ENCODE results near the gene CDC42.
"Not testable (repeated sequence)": the region's sequence is repeated elsewhere in the genome, so short reads cannot be mapped to it uniquely, and the experiment has no call there.

Gene CDC42

DNA sequence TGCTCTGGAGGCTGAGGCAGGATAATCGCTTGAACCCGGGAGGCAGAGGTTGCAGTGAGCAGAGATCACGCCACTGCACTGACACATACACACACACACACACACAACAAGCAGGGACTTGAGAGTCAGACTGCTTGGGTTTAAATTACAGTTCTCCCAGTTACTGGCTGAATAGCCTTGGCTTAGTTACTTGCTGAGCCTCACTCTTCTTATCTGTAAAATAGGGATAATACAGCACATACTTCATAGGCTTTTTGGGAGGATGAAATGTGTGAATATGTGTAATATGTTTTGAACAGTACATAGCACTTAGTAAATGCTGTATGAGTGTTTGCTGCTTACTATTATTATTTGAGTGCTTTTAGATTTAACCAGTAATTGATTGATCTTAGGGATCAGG is 23.8 kb downstream of the CDC42 start:
- no peak for DNase-seq

GRCh38 chr1:22077728-22078127 is 25.2 kb downstream of the CDC42 start:
- DNase-seq = no peak

DNA sequence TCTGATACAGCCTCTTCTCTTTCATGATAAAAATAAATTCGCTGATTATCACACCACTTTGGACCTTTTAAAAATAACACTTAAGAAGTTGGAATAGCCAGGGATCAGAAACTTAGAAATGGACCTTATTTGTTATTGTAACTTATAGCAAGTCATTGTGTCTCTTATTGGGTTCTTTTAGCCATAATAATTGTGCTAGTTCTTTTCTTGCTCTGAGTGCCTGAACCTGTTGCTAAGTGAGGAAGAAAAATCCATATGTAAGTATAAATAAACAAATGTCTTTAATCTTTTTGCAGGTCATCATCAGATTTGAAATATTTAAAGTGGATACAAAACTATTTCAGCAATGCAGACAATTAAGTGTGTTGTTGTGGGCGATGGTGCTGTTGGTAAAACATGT is 25.6 kb downstream of the CDC42 start:
- DNase-seq = no peak

DNA sequence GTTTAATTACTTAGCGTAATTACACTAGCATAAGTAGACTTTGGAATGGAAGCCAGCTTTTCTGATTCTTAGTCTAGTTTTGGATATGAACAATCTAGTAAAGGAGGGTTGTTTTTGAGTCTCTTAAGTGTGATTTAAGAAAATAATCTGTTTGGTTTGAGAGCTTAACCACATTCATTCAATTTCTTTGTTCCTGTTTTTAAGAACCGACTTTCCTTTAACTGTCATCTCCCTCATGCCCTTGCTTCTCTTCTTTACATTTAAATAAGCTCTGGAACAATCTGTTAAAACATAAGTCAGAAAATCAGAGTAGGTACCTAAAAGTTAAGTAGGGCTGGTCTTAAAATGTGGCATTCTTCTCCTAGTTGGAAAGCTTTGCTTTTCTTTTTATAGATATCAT is 27.7 kb downstream of the CDC42 start:
- no peak for DNase-seq

DNA sequence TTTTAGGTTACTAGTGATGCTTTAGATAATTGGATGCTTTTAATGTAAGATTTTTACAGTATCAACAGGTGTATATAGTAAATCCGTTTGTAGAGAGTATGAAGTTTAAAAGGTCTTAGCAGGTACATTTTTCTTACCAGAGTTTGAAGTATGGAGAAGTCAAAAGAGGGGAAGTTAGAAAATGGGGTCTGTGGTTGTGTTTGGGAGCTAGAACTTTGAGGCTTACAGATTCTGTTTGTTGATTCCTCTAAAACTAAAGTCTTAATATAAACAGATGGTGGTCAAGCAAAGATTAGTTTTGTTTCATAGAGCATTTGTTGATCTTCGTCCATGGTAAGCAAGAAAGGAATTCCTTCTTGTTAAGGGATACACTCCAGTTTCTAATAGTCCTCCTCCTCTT is 35.8 kb downstream of the CDC42 start:
- DNase-seq = no peak

- no peak for DNase-seq
Observed at GRCh38 chr1:22089134-22089571, 36.6 kb downstream of the CDC42 start.

DNA sequence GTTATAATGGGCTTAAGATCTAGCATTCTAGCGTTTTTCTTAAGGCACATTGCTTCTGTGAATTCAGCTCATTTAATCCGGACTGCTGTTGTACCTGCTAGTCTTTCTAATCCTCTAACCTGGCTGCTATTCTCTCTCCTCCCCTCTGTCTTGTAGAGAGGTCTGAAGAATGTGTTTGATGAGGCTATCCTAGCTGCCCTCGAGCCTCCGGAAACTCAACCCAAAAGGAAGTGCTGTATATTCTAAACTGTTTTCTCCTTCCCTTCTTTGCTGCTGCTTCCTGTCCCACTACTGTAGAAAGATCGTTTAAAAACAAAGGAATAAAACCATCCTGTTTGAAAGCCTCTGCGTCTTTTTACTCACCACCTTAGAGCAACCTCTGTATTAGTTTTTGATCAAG is 37.3 kb downstream of the CDC42 start:
- DNase-seq = no peak

- DNase-seq = no peak
Observed at GRCh38 chr1:22090867-22091266, 38.4 kb downstream of the CDC42 start.

DNA sequence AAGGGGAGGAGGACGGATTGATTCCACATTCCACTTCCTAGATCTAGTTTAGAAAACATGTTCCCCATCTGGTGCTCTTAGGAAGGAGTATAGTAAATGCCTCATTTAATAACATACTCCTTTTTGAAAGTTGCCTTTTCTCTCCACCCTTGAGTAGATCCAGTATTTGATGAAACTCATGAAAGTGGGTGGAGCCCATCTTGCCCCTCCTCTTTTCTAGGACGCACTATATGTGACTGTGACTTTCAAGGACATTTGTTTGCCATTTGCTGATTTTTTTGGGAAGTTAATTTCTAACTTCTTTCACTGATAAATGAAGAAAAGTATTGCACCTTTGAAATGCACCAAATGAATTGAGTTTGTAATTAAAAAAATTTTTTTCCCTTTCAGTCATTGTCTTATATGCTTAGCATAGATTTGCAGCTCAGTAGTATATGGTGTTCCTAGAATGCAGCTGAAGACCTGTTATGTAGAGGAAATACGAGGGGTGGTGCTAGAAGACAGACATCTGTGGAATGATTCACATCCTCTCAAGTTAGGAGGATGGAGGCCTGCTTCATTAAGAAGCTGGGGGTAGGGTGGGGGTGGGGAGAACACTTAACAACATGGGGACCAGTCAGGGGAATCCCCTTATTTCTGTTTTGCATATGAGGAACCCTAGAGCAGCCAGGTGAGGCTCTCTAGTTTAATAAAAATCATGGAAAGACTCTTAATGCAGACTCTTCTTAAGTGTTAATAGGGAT is 39.7 kb downstream of the CDC42 start:
- DNase-seq = not testable (repeated sequence)

- no peak for DNase-seq
Observed at GRCh38 chr1:22093513-22093912, 41.0 kb downstream of the CDC42 start.

- DNase-seq = no peak
Observed at GRCh38 chr1:22096036-22096435, 43.5 kb downstream of the CDC42 start.

DNA sequence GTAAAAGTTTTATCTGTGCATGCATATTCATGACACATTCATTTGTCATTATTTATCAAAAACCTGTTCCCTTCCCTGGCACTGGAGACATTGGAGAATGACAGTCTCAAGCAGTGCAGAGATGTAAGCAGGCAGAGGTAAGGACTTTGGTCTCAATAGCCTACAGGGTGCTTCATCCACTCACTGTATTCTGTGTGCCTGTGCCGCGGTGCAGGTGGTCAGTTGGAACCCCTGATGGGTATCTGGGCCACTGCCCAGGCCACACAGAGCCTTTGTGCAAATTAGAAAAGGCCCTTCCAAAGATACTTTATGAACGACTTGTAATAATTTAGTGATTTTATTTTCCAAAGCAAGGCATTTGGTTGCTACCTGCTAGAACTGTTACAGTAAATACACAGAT is 44.0 kb downstream of the CDC42 start:
- DNase-seq = no peak

DNA sequence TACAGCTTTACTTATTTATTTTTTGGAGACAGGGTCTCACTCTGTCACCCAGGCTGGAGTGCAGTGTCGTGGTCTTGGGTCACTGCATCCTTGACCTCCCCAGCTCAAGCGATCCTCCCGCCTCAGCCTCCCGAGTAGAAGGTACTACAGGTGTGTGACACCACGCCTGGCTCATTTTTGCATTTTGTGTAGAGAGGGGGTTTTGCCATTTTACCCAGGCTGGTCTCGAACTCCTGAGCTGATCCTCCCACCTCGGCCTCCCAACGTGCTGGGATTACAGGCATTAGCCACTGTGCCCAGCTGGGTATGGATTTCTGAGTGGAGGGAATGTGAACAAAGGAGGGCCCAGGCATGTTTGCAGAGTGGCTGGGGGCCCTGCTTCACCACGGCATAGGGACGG is 46.2 kb downstream of the CDC42 start:
- DNase-seq = no peak

- DNase-seq = no peak
Observed at GRCh38 chr1:22100168-22100567, 47.7 kb downstream of the CDC42 start.

DNA sequence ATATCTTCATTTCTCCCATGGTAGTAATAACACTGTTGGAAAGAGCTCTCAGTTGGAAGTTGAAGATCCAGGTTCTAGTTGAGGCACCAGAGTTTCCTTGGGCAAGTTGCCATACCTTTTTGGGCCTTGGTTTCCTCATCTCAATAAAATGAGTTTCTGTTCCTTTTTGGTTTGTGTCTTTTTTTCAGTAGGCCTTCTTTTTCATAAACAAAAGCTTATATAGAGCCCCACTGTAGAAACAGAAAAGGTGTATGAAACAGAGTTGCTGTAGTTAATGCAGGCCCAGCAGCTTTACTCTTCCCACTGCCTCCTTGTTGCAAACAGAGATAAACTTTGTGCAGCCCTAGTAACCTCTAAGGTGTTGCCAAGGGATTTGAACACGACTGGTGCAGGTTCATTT is 48.7 kb downstream of the CDC42 start:
- DNase-seq = no peak

- DNase-seq = no peak
Observed at GRCh38 chr1:22101995-22102394, 49.5 kb downstream of the CDC42 start.

DNA sequence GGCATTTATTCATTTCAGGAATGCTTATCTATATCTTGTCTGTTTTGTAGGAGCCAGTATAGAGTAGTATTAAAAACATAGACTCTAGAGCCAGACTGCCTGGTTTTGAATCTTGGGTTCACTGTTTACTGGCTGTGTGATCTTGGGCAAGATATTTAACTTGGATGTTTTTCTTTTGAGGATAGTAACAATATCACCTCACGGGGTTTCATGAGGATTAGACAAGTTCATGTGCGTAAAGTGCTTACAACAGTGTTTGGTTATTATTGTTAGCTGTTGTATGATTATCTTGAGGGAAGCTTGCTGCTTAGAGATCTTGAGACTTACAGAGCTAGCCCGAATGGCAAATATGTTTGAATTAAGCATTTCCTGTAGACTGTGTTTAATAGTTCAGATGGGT is 50.2 kb downstream of the CDC42 start:
- no peak for DNase-seq

GRCh38 chr1:22104094-22104493 is 51.6 kb downstream of the CDC42 start:
- DNase-seq = no peak

GRCh38 chr1:22104865-22105437 is 52.4 kb downstream of the CDC42 start:
- DNase-seq = no peak

DNA sequence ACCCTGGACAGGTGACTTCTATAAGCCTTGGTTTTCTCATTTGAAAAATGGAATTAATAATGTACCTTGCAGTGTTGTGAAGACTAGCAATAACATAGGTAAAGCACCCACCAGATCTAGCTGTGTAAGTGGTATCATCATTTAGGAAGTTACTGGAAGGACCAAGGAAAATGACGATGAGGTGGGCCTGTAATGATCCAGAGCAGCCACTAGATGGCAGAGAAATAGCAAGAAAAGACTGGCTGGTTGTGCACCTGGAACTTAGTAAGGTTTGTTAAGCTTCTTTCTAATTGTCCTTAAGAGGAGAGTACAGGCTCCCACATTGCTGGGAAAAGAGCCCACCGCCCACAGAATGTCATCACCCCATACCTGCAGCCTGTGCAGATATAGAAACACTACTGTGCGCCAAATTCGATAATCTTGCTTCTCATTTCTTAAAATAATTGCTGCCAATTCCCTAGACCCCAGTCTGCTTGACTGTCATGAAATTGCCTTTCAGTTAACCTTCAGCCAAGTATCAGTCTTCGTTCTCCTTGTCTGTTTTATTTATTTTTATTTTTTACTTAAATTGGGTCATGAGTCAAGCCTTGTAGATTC is 53.2 kb downstream of the CDC42 start:
- peak; percentile 51 for DNase-seq

DNA sequence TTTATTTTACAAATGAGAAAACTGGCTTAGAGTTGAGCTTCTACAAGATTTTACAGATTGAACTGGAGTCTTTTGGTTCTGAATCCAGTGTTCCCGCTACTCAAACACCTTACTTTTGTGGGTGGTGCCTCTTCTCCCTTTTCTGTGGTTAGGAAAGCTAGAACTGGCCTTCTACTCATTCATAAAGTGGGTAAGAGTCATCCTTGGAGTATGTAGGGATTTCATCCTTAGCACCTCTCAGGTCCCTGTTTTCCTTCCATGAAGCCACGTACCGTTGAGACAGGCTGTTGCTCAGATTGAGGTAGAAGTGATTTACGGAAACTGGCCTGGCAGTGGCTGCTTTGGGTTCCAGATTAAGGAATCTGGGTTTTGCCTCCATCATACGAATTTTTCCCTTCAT is 54.6 kb downstream of the CDC42 start:
- no peak for DNase-seq

- DNase-seq = no peak
Observed at GRCh38 chr1:22108339-22109105, 56.0 kb downstream of the CDC42 start.

- DNase-seq = no peak
Observed at GRCh38 chr1:22110016-22110415, 57.5 kb downstream of the CDC42 start.

- no peak for DNase-seq
Observed at GRCh38 chr1:22111115-22111514, 58.6 kb downstream of the CDC42 start.
